ENCODE data around the gene RBM19. TPM values are rescaled to one million over a fixed set of nuclear protein-coding genes. Genes with fewer than 3 reads are reported as not detected.

RBM19 gene
- total and polyA plus RNA-seq, 10 donors, result 13.6 to 46.7 (median 34.5) TPM

GRCh38 chr12:113934060-113934814 lies 31.9 kb downstream of the RBM19 start:
- H3K4me3 ChIP-seq, result no peak overlapping the region
- no peak overlapping the region for H3K27ac ChIP-seq
- H3K4me1 ChIP-seq, result no peaks in the 10 kb centered on the region
- H3K9me3 ChIP-seq, result no peaks in the 10 kb centered on the region
- intact Hi-C loops (cut with DNase I; ENCODE audit: low total_unique reads), result no loop called here
- peaks cover 0 to 100% (median 85%) of the 10 kb centered on the region in 6 donors for H3K36me3 ChIP-seq
- DNase-seq, result no peak
- H3K27me3 ChIP-seq (replicated peaks in 1 of 7), result no peaks in the 10 kb centered on the region
- TF ChIP-seq POLR2AphosphoS5 (IDR thresholded peaks at IDR 0.05) (no peak), CTCF (IDR thresholded peaks at IDR 0.05 in 8 of 11, conservative IDR thresholded peaks at IDR 0.05 in 3 of 11) (no peak), POLR2A (IDR thresholded peaks at IDR 0.05) (no peak)
- 79 to 88% (median 85%) methylated on average over 14 of the region's 14 CpGs for WGBS, 5 donors

GRCh38 chr12:113933201-113933786 lies 32.8 kb downstream of the RBM19 start:
- H3K4me1 ChIP-seq, result no peaks in the 10 kb centered on the region
- no peak for DNase-seq
- H3K9me3 ChIP-seq, result no peaks in the 10 kb centered on the region
- H3K27me3 ChIP-seq (replicated peaks in 1 of 7), result no peaks in the 10 kb centered on the region
- H3K4me3 ChIP-seq, result no peak overlapping the region
- peaks cover 0 to 100% (median 75%) of the 10 kb centered on the region in 6 donors for H3K36me3 ChIP-seq
- TF ChIP-seq POLR2AphosphoS5 (IDR thresholded peaks at IDR 0.05) (no peak), POLR2A (IDR thresholded peaks at IDR 0.05) (no peak), CTCF (IDR thresholded peaks at IDR 0.05 in 8 of 11, conservative IDR thresholded peaks at IDR 0.05 in 3 of 11) (no peak)
- no peak overlapping the region for H3K27ac ChIP-seq
- 85 to 89% (median 89%) methylated on average over 18 of the region's 18 CpGs for WGBS, 5 donors
- intact Hi-C loops (cut with DNase I; ENCODE audit: low total_unique reads), result no loop called here

GRCh38 chr12:113932381-113933196 lies 33.5 kb downstream of the RBM19 start:
- no peaks in the 10 kb centered on the region for H3K9me3 ChIP-seq
- no peak for DNase-seq
- H3K27me3 ChIP-seq (replicated peaks in 1 of 7), result no peaks in the 10 kb centered on the region
- intact Hi-C loops (cut with DNase I; ENCODE audit: low total_unique reads), result no loop called here
- H3K27ac ChIP-seq, result no peak overlapping the region
- no peak for TF ChIP-seq POLR2A (IDR thresholded peaks at IDR 0.05)
- no peak for TF ChIP-seq CTCF (IDR thresholded peaks at IDR 0.05 in 8 of 11, conservative IDR thresholded peaks at IDR 0.05 in 3 of 11)
- TF ChIP-seq POLR2AphosphoS5 (IDR thresholded peaks at IDR 0.05), result no peak
- 85 to 91% (median 89%) methylated on average over 14 of the region's 14 CpGs for WGBS, 5 donors
- no peaks in the 10 kb centered on the region for H3K4me1 ChIP-seq
- peaks cover 0 to 100% (median 68%) of the 10 kb centered on the region in 6 donors for H3K36me3 ChIP-seq
- no peak overlapping the region for H3K4me3 ChIP-seq
